Keratinocyte (primary cell): ENCODE results near the gene NIPA2. TPM values are rescaled to one million over a fixed set of nuclear protein-coding genes. Genes with fewer than 3 reads are reported as not detected.

Experiments used
- DNase-seq: peaks from one replicate; pipeline ENCODE4 v3.0.0-alpha.2; 2011; ENCODE audit warnings: low read depth, missing footprints, low spot score
- FAIRE-seq: peaks from 2 replicates; lab custom pipeline; 2011; peaks lifted over from hg19 to GRCh38; lab: Jason Lieb, UNC
- H2AFZ ChIP-seq: 2 replicates; pipeline ENCODE4 v1.6.0; 2012; ENCODE audit warnings: low read length, control low read depth, inconsistent platforms; ENCODE audit not compliant: control insufficient read depth
- H3K27ac ChIP-seq: 2 replicates; pipeline ENCODE4 v1.5.1; 2011; ENCODE audit warnings: low read length; ENCODE audit not compliant: control insufficient read depth, insufficient read depth
- H3K27me3 ChIP-seq: 3 replicates; pipeline ENCODE4 v1.6.0; 2011; ENCODE audit warnings: low read length; ENCODE audit not compliant: control insufficient read depth, insufficient read depth; ENCODE audit errors: extremely low read depth
- H3K36me3 ChIP-seq, 2 experiments: 2 replicates in 1 of 2; 3 replicates in 1 of 2; pipeline ENCODE4 v1.5.1; 2011; ENCODE audit warnings: low read length in 2 of 2, mild to moderate bottlenecking in 1 of 2; ENCODE audit not compliant: control insufficient read depth in 2 of 2, insufficient read depth in 2 of 2; ENCODE audit errors: extremely low read depth in 1 of 2
- H3K4me1 ChIP-seq: 3 replicates; pipeline ENCODE4 v1.5.1; 2011; ENCODE audit warnings: low read length; ENCODE audit not compliant: control insufficient read depth, insufficient read depth; ENCODE audit errors: extremely low read depth
- H3K4me2 ChIP-seq: 3 replicates; pipeline ENCODE4 v1.6.0; 2011; ENCODE audit warnings: low read depth, low read length; ENCODE audit not compliant: control insufficient read depth, insufficient read depth; ENCODE audit errors: extremely low read depth
- H3K4me3 ChIP-seq, 3 experiments: fragments of 200-600 bp in 1 of 3; sonication (generic) in 1 of 3; 2 replicates in 2 of 3; 3 replicates in 1 of 3; pipeline ENCODE4 v1.5.1; 2011 to 2016; ENCODE audit warnings: low read length in 3 of 3, mild to moderate bottlenecking in 3 of 3, control low read depth in 2 of 3, inconsistent platforms in 1 of 3, low read depth in 1 of 3, mixed read lengths in 1 of 3, mixed run types in 1 of 3, moderate library complexity in 1 of 3; ENCODE audit not compliant: control insufficient read depth in 2 of 3, insufficient read depth in 2 of 3; ENCODE audit errors: extremely low read depth in 1 of 3
- H3K79me2 ChIP-seq: 2 replicates; pipeline ENCODE4 v1.6.0; 2012; ENCODE audit warnings: low read length; ENCODE audit not compliant: control insufficient read depth, insufficient read depth
- H3K9ac ChIP-seq: 3 replicates; pipeline ENCODE4 v1.6.0; 2011; ENCODE audit warnings: low read length; ENCODE audit not compliant: control insufficient read depth, insufficient read depth; ENCODE audit errors: extremely low read depth
- H3K9me1 ChIP-seq: 3 replicates; pipeline ENCODE4 v1.6.0; 2011; ENCODE audit warnings: low read length; ENCODE audit not compliant: control insufficient read depth, insufficient read depth; ENCODE audit errors: extremely low read depth
- H3K9me3 ChIP-seq: 2 replicates; pipeline ENCODE4 v1.5.1; 2012; ENCODE audit warnings: low read depth, low read length; ENCODE audit not compliant: control insufficient read depth
- H4K20me1 ChIP-seq: 3 replicates; pipeline ENCODE4 v1.6.0; 2011; ENCODE audit warnings: low read length; ENCODE audit not compliant: control insufficient read depth, insufficient read depth; ENCODE audit errors: extremely low read depth
- EZH2 ChIP-seq: IDR thresholded peaks from one replicate; pipeline ENCODE4 v1.6.1; 2012; ENCODE audit warnings: inconsistent platforms, mild to moderate bottlenecking, low read length, moderate library complexity
- dilution Hi-C: fragments of 300-500 bp; cut with MboI; formaldehyde crosslinking; loops from one replicate; pipeline ENCODE4 v1.7.0; 2020; ENCODE audit warnings: low sequenced_read_pairs; ENCODE audit not compliant: extremely low pct_ligation_motif_present
- polyA plus RNA-seq, 5 experiments: library from polyadenylated mRNA; depleted of rRNA in 3 of 5; stranded (reverse) in 3 of 5; stranded (forward) in 1 of 5; unstranded in 1 of 5; fragments of >200 nt; gene quantifications; 1 replicate in 1 of 5; 2 replicates in 3 of 5; 3 replicates in 1 of 5; pipeline versions ENCODE4 v1.2.1 to v1.2.3, GENCODE V29; 2011 to 2012; ENCODE audit warnings: missing spikeins in 2 of 5, low read depth in 1 of 5, low replicate concordance in 1 of 5
- TF ChIP-seq, protein P1 (sequence below), 3 experiments: IDR thresholded peaks in 1 of 3; conservative IDR thresholded peaks in 1 of 3; optimal IDR thresholded peaks in 1 of 3; 2 replicates in 2 of 3; 3 replicates in 1 of 3; pipeline versions ENCODE3 to v1.5.1; 2011; ENCODE audit warnings: low read length in 3 of 3, mild to moderate bottlenecking in 3 of 3, moderate library complexity in 2 of 3, control low read depth in 1 of 3, inconsistent platforms in 1 of 3; ENCODE audit not compliant: insufficient read depth in 2 of 3; ENCODE audit errors: extremely low read depth in 1 of 3

Gene NIPA2
- polyA plus RNA-seq, 1 donor (not counting 4 experiments of a cell fraction or from before 2014, with no cell fraction given), result 81.2 TPM

DNA sequence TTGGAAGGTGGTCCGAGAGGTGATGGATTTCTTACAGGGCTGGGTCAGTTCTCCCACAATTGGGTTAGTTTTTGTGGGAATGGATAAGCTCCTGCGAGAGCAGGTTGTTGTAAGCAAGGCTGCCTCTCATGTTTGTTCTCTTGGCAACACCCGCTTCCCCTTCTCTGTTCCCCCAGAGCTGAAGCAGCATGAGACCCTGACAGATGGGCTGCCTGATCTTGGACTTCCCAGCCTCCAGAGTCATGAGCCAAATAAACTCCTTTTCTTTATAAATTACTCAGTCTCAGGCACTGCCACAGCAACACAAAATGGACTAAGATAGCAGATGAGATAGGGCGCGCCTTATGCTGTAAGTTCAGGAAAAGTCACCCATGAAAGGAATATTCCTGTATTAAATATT is 38.7 kb downstream of the NIPA2 start:
- no peak overlapping the region for H3K4me2 ChIP-seq
- H3K4me3 ChIP-seq, result no peak overlapping the region
- H3K9me1 ChIP-seq, result no peaks in the 10 kb centered on the region
- peaks cover 10 to 46% of the 10 kb centered on the region in 2 experiments for H3K36me3 ChIP-seq
- DNase-seq (no peak), FAIRE-seq (no peak)
- no peak for TF ChIP-seq EZH2
- TF ChIP-seq, protein P1, sequence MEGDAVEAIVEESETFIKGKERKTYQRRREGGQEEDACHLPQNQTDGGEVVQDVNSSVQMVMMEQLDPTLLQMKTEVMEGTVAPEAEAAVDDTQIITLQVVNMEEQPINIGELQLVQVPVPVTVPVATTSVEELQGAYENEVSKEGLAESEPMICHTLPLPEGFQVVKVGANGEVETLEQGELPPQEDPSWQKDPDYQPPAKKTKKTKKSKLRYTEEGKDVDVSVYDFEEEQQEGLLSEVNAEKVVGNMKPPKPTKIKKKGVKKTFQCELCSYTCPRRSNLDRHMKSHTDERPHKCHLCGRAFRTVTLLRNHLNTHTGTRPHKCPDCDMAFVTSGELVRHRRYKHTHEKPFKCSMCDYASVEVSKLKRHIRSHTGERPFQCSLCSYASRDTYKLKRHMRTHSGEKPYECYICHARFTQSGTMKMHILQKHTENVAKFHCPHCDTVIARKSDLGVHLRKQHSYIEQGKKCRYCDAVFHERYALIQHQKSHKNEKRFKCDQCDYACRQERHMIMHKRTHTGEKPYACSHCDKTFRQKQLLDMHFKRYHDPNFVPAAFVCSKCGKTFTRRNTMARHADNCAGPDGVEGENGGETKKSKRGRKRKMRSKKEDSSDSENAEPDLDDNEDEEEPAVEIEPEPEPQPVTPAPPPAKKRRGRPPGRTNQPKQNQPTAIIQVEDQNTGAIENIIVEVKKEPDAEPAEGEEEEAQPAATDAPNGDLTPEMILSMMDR (optimal IDR thresholded peaks at IDR 0.05 in 1 of 3, IDR thresholded peaks at IDR 0.05 in 1 of 3, conservative IDR thresholded peaks at IDR 0.05 in 1 of 3; ENCODE audit: extremely low read depth in 1 of 3, insufficient read depth in 2 of 3, low read length in 3 of 3), result no peak
- H3K79me2 ChIP-seq, result no peaks in the 10 kb centered on the region
- no peak overlapping the region for H3K9ac ChIP-seq
- H3K27me3 ChIP-seq, result no peaks in the 10 kb centered on the region
- no peaks in the 10 kb centered on the region for H3K4me1 ChIP-seq
- H2AFZ ChIP-seq, result no peak overlapping the region
- no peaks in the 10 kb centered on the region for H4K20me1 ChIP-seq
- no peaks in the 10 kb centered on the region for H3K9me3 ChIP-seq
- dilution Hi-C loops, result no loop called here
- H3K27ac ChIP-seq, result no peak overlapping the region

DNA sequence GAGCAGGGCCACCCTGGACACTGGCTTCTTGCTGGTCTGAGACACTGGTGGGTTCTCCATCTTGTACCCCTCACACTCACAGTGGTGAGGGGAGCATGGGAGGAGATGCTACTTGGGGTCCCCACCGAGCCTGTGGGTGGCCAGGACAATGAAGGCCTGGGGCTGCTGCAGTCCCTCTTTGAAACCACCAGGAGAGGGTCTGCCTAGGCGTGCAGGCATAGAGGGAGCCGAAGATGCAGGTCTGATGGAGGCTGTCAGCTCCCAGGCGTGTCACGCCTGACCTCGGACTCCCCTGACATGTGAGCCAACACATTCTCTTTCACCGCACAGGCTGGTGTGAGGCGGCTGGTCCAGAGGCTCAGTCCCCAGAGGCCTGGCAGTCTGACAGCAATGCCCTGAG is 39.1 kb downstream of the NIPA2 start:
- TF ChIP-seq, protein P1 (optimal IDR thresholded peaks at IDR 0.05 in 1 of 3, IDR thresholded peaks at IDR 0.05 in 1 of 3, conservative IDR thresholded peaks at IDR 0.05 in 1 of 3; ENCODE audit: extremely low read depth in 1 of 3, insufficient read depth in 2 of 3, low read length in 3 of 3), result no peak
- no peak for TF ChIP-seq EZH2
- Histone ChIP-seq H4K20me1 (no peaks in the 10 kb centered on the region), H3K27me3 (no peaks in the 10 kb centered on the region), H3K4me3 (no peak overlapping the region), H2AFZ (no peak overlapping the region), H3K79me2 (no peaks in the 10 kb centered on the region), H3K4me1 (no peaks in the 10 kb centered on the region), H3K9me3 (no peaks in the 10 kb centered on the region), H3K36me3 (peaks cover 11 to 50% of the 10 kb centered on the region in 2 experiments), H3K4me2 (no peak overlapping the region), H3K9me1 (no peaks in the 10 kb centered on the region), H3K27ac (no peak overlapping the region), H3K9ac (no peak overlapping the region)
- no peak for DNase-seq
- no peak for FAIRE-seq
- dilution Hi-C loops, result no loop called here
